SK-N-MC (cell line): ENCODE data around the gene AMBRA1.
A peak's percentile ranks its signal among the peaks of the same experiment; 100 is the strongest.

Experiments
- DNase-seq: peaks from one replicate; pipeline ENCODE4 v3.0.0-alpha.2; 2011; ENCODE audit warnings: low read depth, low spot score
- H3K27ac ChIP-seq: fragments of 200-600 bp; sonication (generic); 2 replicates; pipeline ENCODE4 v1.5.1; 2016; ENCODE audit warnings: mixed run types
- H3K36me3 ChIP-seq: fragments of 200-600 bp; sonication (generic); 2 replicates; pipeline ENCODE4 v1.6.1; 2017; ENCODE audit warnings: antibody characterized with exemption, low read length, mixed read lengths; ENCODE audit not compliant: insufficient read depth
- H3K4me3 ChIP-seq: fragments of 200-600 bp; sonication (generic); 2 replicates; pipeline ENCODE4 v1.5.1; 2016
- H3K9ac ChIP-seq: fragments of 200-600 bp; sonication (generic); 2 replicates; pipeline ENCODE4 v1.8.0; 2017; ENCODE audit warnings: mixed run types, mixed read lengths; ENCODE audit not compliant: insufficient read length
- H3K9me3 ChIP-seq: fragments of 200-600 bp; sonication (generic); 2 replicates; pipeline ENCODE4 v1.6.1; 2017; ENCODE audit warnings: low read depth, mild to moderate bottlenecking, antibody characterized with exemption, low read length, moderate library complexity, mixed read lengths
- EZH2 ChIP-seq: fragments of 200-600 bp; sonication (generic); IDR thresholded peaks from one replicate; pipeline ENCODE4 v1.6.1; 2017; ENCODE audit warnings: antibody characterized with exemption
- FOXP2 ChIP-seq: optimal IDR thresholded peaks from 2 replicates; pipeline ENCODE3; 2011; ENCODE audit warnings: mild to moderate bottlenecking, moderate library complexity; ENCODE audit not compliant: insufficient read depth; ENCODE audit errors: extremely low read length, control extremely low read depth
- POLR2AphosphoS5 ChIP-seq: IDR thresholded peaks from 2 replicates; pipeline ENCODE4 v1.6.1; 2012; ENCODE audit warnings: mild to moderate bottlenecking, low read depth, low read length, borderline replicate concordance

The AMBRA1 gene

DNA sequence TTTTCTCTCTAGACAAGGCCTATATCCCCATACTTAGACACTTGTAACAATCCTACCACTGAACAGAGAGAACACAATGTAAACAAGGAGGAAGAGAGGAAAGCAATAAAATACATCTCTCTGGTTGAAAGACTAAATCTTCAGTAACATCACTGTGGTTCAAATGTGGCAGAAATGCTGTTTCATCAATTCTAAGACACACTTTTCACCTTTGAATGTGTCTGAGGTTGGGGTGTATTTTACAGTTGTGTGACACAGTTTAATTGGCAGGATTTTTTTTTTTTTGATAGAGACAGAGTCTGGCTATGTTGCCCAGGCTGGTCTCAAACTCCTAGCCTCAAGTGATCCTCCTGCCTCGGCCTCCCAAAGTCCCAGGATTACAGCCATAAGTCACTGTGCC is 79.5 kb downstream of the AMBRA1 start:
- peak overlapping the region; percentile 60; the same call in 1 of the 2 replicates for H3K27ac ChIP-seq
- H3K4me3 ChIP-seq: no peak overlapping the region
- DNase-seq: no peak
- no peak overlapping the region for H3K9ac ChIP-seq
- H3K9me3 ChIP-seq: no peaks in the 10 kb centered on the region
- H3K36me3 ChIP-seq: 0 out of 2 replicates have a peak, but pooled peaks cover 5% of the 10 kb centered on the region
- TF ChIP-seq FOXP2 (no peak), POLR2AphosphoS5 (no peak), EZH2 (no peak)

GRCh38 chr11:46513934-46514342 is 79.9 kb downstream of the AMBRA1 start:
- Histone ChIP-seq H3K9ac (no peak overlapping the region), H3K9me3 (no peaks in the 10 kb centered on the region), H3K36me3 (0 out of 2 replicates have a peak, but pooled peaks cover 5% of the 10 kb centered on the region), H3K27ac (peak overlapping the region; percentile 60; the same call in 1 of the 2 replicates), H3K4me3 (no peak overlapping the region)
- no peak for DNase-seq
- no peak for TF ChIP-seq POLR2AphosphoS5
- TF ChIP-seq FOXP2: no peak
- TF ChIP-seq EZH2: no peak

DNA sequence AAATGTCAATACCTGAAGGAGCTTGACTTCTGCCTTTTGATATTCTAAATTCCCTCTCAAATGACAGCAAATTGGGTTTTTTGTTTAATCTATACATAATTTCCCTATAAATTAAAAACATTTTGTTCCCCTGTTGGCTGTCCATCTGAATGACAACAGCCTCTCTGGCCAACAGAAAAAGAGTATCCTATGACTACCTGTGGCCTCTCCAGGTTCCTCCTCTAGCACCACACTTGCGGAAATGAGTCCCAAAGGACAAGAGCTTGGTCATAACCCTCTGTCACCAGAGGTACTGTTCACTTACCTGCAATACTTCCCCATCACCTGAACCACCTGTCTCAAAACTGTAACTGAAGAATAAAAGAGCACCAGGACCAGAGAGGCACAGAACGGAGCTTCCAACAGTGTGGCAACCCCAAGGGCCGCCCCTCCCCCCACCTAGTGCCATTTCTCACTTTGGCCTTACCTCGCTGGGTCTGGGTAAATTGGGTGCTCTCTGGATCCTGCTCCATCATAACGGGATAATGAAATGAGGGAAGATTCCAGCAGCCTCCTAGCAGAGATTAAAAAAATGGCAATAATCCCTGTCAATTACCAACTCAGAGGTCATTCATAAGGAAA is 81.5 kb downstream of the AMBRA1 start:
- no peak for DNase-seq

GRCh38 chr11:46511342-46511741 is 82.5 kb downstream of the AMBRA1 start:
- H3K27ac ChIP-seq: no peak overlapping the region
- H3K36me3 ChIP-seq: peaks cover 14% of the 10 kb centered on the region; the same call in 1 of the 2 replicates
- TF ChIP-seq POLR2AphosphoS5 (no peak), FOXP2 (no peak), EZH2 (no peak)
- no peak overlapping the region for H3K9ac ChIP-seq
- DNase-seq: no peak
- no peaks in the 10 kb centered on the region for H3K9me3 ChIP-seq
- H3K4me3 ChIP-seq: no peak overlapping the region

More for the DNA sequence above, 81.5 kb downstream of the AMBRA1 start:
- Histone ChIP-seq H3K36me3 (peaks cover 14% of the 10 kb centered on the region; the same call in 1 of the 2 replicates), H3K9me3 (no peaks in the 10 kb centered on the region), H3K9ac (no peak overlapping the region), H3K27ac (no peak overlapping the region), H3K4me3 (no peak overlapping the region)
- no peak for TF ChIP-seq EZH2
- TF ChIP-seq FOXP2: no peak
- no peak for TF ChIP-seq POLR2AphosphoS5

- TF ChIP-seq POLR2AphosphoS5 (no peak), FOXP2 (no peak), EZH2 (no peak)
- Histone ChIP-seq H3K4me3 (no peak overlapping the region), H3K36me3 (peaks cover 14% of the 10 kb centered on the region; the same call in 1 of the 2 replicates), H3K27ac (no peak overlapping the region), H3K9me3 (no peaks in the 10 kb centered on the region), H3K9ac (no peak overlapping the region)
- DNase-seq: no peak
Observed at GRCh38 chr11:46508360-46508759, 85.5 kb downstream of the AMBRA1 start.

GRCh38 chr11:46506483-46506791 is 87.4 kb downstream of the AMBRA1 start:
- no peaks in the 10 kb centered on the region for H3K9me3 ChIP-seq
- TF ChIP-seq POLR2AphosphoS5 (no peak), FOXP2 (no peak), EZH2 (no peak)
- H3K36me3 ChIP-seq: peaks cover 9% of the 10 kb centered on the region
- no peak overlapping the region for H3K9ac ChIP-seq
- H3K27ac ChIP-seq: no peak overlapping the region
- no peak overlapping the region for H3K4me3 ChIP-seq
- no peak for DNase-seq

DNA sequence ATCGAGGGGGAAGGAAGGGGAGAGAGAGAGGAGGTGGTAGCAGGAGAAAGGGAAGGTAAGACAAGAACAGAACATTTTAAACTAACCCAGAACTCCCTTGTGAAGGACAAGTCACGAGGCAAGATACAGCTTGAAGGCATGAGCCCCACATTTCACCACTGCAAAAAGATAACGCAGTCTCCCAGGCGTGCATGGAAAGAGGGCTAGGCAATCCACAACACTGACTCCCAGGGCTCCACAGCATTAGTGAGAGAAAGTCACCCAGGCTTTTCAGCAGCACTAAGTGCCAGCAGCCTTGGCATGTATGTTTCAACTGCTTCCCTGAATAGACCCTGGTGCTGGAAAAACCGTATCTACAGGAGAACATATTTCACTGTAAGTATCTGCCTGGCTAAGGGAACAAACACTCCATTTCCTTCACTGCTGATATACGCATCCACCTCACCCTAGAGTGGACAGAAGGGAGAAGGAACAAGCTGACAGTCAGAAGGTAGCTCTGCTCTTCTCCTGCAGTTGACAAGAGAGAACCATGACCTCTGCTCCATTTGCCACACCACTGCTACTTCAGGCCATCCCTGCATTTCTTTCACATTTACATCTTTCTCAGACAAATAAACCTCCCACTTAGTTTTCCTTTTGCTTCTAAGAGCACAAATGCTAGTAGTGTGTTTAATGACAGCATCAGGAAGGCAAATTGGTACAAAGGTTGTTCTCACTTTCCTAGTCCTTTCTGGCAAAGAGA is 87.9 kb downstream of the AMBRA1 start:
- H3K27ac ChIP-seq: no peak overlapping the region
- H3K36me3 ChIP-seq: peaks cover 9% of the 10 kb centered on the region

GRCh38 chr11:46504817-46505613 is 88.8 kb downstream of the AMBRA1 start:
- Histone ChIP-seq H3K4me3 (no peak overlapping the region), H3K36me3 (peaks cover 9% of the 10 kb centered on the region), H3K9ac (no peak overlapping the region), H3K9me3 (no peaks in the 10 kb centered on the region), H3K27ac (no peak overlapping the region)
- no peak for DNase-seq
- TF ChIP-seq POLR2AphosphoS5: no peak
- no peak for TF ChIP-seq FOXP2
- no peak for TF ChIP-seq EZH2

More for the DNA sequence above, 87.9 kb downstream of the AMBRA1 start:
- TF ChIP-seq POLR2AphosphoS5: no peak
- TF ChIP-seq FOXP2: no peak
- no peak for TF ChIP-seq EZH2
- no peak for DNase-seq
- H3K4me3 ChIP-seq: no peak overlapping the region
- H3K9me3 ChIP-seq: no peaks in the 10 kb centered on the region
- no peak overlapping the region for H3K9ac ChIP-seq
